Prostate gland (tissue), 2 donors: Measurements from ENCODE around the gene SLC6A11.

Experiments
- POLR2A ChIP-seq: fragments of 450-650 bp; IDR thresholded peaks from one replicate; pipeline ENCODE4 v1.6.1; 2016; ENCODE audit warnings: antibody characterized with exemption, mild to moderate bottlenecking
- TF ChIP-seq, protein P1 (sequence below), 4 experiments: fragments of 200-600 bp in 2 of 4; fragments of 450-650 bp in 2 of 4; sonication (generic) in 2 of 4; IDR thresholded peaks; 1 replicate in 3 of 4; 2 replicates in 1 of 4; pipeline ENCODE4 v1.5.1; 2016 to 2019; ENCODE audit warnings: antibody characterized with exemption in 4 of 4, mild to moderate bottlenecking in 2 of 4, moderate library complexity in 2 of 4

DNA sequence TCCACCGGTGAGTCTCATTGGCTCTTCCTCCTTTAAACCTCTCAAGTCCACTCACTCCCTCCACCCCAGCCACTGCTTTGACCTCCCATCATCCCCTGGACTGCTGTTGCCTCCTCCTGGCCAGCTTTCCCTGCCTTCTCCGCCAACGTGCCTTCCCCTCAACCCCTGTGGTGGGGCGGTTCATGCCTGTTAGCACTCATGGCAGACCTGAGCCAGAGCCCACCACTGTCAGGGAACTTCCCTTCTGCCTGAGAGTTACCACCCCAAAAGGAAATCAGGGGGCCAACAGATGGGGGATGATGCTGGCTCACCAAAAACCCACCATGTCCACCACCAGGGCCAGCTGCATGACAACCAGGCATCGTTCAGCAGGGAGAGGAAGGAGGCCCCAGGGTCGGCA, 132.3 kb downstream of the SLC6A11 start:
- TF ChIP-seq, protein P1, sequence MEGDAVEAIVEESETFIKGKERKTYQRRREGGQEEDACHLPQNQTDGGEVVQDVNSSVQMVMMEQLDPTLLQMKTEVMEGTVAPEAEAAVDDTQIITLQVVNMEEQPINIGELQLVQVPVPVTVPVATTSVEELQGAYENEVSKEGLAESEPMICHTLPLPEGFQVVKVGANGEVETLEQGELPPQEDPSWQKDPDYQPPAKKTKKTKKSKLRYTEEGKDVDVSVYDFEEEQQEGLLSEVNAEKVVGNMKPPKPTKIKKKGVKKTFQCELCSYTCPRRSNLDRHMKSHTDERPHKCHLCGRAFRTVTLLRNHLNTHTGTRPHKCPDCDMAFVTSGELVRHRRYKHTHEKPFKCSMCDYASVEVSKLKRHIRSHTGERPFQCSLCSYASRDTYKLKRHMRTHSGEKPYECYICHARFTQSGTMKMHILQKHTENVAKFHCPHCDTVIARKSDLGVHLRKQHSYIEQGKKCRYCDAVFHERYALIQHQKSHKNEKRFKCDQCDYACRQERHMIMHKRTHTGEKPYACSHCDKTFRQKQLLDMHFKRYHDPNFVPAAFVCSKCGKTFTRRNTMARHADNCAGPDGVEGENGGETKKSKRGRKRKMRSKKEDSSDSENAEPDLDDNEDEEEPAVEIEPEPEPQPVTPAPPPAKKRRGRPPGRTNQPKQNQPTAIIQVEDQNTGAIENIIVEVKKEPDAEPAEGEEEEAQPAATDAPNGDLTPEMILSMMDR (IDR thresholded peaks at IDR 0.05) = no peak
- no peak for TF ChIP-seq POLR2A
